CD4-positive, alpha-beta T cell treated with Interleukin-12 subunit alpha and Interleukin-12 subunit beta, for 1 hour (primary cell): ENCODE measurements around the gene ZNF609.

ENCODE experiments used
- DNase-seq: peaks from one replicate; pipeline ENCODE4 v3.0.0-alpha.2; 2020

Gene ZNF609

DNA sequence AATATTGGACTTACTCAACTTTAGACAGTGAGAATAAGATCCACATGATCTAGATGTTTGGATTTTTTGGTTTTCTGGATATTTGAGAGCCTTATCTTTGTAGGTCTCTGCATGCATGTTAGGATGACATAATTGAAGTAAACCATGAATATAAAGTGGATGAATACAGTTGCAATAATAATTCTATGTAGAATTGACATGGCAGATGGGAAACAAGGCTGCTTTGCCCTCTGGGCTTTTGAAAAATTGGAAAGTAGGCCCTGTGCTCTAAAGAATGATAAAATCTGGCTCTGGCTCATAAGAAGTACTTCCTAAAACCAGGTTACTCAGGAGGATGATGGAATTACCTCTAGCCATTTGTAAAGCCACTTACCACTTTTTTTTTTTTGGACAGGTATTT, 86.9 kb downstream of the ZNF609 start:
- no peak for DNase-seq

DNA sequence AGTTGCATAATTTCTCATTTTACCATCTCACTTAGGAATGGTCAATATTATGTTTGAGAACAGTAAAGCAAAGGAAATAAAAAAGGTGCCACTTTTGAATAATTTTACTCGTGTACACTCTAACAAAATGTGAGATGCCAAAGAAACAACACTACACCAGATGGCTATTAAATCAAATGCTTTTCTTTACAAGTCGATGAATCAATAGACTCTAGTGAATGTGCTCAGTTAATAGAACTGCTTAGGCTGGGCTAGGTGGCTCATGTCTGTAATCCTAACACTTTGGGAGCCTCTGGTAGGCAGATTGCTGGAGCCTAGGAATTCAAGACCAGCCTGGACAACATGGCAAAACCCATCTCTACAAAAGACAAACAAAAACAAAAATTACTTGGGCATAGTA, 87.9 kb downstream of the ZNF609 start:
- no peak for DNase-seq

DNA sequence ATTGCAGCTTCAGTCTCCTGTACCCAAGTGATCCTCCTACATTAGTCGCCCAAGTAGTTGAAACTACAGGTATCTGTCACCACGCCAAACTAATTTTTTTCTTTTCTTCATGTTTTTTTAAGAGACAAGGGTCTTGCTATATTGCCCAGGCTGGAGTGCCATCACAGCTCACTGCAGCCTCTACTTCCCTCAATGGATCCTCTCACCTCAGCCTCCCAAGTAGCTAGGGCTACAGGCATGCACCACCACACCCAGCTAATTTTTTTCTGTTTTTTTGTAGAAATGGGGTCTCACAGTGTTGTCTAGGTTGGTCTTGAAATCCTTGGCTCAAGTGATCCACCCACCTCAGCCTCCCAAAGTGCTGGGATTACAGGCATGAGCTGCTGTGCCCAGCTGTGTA, 89.5 kb downstream of the ZNF609 start:
- DNase-seq: no peak

DNA sequence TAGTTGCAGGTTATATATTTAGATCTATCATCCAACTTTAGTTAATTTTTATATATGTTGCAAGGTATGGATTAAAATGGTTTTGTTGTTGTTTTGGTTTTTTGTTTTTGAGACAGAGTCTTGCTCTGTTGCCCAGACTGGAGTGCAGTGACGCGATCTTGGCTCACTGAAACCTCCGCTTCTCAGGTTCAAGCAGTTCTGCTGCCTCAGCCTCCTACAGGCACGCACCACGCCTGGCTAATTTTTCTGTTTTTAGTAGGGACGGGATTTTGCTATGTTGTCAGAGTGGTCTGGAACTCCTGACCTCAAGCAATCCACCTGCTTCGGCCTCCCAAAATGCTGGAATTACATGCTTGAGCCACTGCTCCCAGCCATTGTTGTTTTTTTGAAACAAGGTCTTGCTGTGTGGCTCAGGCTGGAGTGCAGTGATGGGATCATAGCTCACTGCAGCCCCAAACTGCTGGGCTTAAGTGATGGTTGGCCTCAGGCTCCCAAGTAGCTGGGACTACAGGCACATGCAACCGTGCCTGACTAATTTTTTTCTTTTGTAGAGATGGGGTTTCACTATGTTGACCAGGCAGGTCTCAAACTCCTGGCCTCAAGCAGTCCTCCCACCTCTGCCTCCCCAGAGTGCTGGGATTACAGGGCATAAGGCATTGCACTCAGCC, 92.0 kb downstream of the ZNF609 start:
- no peak for DNase-seq

DNA sequence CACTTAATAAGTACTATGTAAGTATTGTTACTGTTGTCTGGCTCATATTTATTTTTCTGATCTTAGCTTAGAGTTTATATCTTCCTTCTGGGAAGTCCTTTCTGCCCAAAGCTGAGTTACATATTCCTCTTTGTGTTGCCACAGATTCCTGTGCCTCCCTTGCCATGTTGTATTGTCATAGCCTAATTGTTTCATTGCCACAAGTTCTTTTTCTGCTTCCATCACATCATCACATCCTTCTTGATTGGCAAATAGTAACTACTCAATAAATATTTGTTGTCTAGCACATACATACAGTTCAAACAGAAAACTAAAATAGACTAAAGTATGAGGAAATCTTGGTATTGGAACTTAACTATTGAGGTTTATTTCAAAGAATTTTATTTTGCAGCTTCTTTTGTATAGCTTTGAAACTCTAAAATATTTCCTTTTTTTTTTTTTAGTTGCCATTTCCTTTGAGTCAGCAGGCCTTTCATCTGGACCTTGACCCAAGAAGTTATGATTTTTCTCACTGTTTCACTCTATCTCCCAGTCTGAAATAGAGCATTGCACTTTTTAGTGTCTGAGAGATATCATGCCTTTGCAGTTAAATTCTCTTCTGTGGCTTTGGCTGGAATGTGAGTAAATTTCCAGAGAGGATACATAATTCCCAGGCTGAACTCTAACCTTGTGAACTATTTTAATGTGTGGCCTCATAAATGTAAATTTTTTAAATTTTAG, 98.2 kb downstream of the ZNF609 start:
- DNase-seq: no peak

DNA sequence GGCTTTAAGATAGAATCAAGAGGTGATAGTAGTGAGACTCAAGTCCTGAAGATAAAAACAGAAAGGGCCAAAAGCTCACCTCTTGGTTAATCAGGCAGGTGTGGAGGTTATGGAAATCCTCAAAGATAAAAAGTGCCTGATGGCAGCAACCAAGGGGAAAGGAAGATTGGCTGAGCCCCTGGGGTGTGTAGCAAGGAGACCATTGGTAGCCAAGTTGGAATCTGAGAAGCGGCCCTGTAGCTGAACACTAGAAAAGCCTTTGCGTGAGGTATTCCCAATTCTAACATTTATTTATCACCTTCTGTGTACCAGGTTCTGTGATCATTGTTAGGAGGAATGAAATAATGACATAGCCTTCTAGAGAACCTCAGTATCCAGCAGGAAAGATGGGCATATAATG, 98.9 kb downstream of the ZNF609 start:
- no peak for DNase-seq

DNA sequence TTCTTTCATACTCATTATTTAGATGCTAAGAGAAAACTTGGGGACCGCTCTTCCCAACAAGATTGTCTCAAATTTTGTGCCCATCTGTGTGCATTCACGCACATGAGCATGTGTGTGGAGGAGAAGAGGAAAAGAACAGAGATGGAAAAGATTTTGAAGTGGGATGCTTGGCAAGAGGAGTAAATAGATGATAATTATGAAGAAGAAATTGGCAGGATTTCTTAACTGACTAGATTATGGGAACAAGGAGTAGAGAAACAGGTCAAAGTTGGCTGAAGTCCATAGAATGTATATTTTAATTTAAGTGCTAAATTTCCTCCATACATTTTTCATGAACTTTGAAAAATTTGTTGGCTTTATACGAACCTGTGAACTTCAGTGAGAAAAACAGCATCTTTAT, 100.1 kb downstream of the ZNF609 start:
- no peak for DNase-seq

DNA sequence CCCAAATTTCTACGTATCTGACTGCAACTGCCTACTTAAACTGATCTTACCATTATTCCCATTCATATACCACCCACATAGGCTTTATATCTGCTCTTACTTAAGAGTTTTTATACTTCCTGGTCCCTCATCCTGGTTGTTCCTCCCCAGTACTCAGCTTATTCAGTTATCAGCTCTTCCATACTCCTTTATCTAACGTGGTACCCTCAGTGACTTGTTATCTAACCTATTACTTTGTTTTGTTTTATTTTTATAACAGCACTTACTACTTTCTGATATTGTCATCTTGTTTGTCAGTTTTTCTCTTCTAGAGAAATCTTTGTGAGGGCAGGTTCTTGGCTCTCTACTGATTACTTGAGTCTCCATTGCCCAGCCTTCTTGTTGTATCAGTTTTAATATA, 100.6 kb downstream of the ZNF609 start:
- no peak for DNase-seq

DNA sequence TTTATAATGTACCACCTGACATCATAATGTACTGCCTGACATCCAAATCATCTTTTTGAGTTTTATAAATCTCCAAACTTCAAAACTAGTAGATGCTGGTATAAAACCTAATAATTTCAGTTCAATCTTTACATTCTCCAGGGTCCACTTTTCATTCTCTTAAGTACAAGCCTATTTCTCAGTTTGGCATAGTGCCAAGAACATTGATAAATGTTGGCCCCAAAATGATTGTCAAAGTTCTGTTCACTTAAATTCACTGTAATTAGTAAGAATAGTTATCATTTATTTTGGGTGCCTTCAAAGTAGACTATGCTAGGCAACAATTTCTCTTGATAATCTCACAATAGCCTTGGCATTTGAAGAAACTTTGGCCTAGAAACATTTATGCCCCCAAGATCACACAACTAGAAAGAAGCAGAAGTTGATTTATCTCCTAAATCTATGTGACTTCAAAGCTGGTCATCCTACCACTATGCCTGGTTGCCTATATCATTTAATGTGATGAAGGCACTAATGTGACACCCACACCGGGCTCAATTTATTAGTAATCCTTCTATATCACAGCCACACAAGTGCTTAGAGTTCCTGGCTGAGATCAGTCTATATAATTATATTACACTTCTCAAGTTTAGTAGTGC, 101.7 kb downstream of the ZNF609 start:
- no peak for DNase-seq

DNA sequence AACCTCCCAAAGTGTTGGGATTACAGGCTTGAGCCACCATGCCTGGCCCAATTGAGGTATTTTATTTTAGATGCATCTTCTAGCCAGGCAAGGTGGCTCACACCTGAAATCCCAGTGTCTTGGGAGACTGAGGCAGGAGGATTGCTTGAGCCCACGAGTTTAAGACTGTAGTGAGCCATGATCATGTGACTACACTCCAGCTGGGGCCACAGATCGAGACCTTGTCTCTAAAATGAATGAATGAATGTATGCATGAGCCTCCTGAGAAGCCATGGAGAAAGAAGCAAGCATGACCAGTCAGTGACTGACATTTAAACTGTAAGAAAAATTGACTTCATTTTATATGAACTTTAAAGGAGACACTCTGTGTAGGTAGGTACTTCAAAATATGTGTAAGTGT, 105.7 kb downstream of the ZNF609 start:
- DNase-seq: no peak

DNA sequence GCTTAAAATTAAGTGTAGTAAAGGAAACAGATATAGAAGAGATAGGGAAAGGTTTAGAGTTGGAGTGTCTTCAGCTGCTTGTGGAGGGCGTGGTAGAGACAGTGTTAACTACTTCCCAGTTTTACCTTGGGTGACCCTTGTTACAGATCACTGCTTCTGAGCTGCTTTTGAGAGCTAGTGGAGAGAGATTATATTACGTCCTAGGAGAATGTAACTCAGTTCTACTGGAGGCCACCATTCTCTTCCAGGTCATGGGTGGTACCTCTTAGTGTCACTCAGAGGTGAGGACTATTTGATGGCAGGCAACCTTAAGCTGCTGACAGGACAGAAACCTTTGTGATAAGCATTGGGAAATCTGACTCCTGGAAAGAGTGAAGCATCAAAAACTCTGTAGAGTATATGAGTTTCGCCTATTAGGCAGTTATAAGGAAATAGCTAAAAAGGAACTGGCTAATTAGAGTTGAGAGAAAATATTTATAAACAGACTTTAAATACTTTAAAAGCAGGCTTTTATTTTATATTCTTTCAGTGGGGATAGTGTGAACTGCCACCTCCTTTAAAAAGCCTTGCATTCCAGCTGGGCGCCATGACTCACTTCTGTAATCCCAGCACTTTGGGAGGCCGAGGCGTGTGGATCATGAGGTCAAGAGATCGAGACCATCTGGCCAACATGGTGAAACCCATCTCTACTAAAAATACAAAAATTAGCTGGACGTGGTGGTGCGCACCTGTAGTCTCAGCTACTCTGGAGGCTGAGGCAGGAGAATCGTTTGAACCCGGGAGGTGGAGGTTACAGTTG, 106.5 kb downstream of the ZNF609 start:
- no peak for DNase-seq

DNA sequence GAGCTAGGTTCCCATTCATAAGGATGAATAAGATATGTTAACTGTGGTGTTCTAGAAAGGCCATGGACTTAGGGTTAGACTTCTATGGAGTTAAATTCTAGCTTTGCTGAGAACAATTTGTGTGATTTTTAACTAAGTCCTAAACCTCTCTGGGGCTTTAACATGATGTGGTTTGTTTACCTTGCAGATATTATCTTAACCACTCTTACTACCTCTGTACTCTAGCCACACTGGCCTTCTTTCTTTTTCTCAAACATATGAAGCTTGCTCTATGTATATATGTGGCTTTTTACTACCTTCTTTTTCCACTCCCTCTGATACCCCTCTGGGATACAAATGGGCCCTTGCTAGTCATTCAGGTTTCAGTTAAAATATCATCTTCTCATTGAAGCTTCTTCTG, 108.4 kb downstream of the ZNF609 start:
- no peak for DNase-seq

DNA sequence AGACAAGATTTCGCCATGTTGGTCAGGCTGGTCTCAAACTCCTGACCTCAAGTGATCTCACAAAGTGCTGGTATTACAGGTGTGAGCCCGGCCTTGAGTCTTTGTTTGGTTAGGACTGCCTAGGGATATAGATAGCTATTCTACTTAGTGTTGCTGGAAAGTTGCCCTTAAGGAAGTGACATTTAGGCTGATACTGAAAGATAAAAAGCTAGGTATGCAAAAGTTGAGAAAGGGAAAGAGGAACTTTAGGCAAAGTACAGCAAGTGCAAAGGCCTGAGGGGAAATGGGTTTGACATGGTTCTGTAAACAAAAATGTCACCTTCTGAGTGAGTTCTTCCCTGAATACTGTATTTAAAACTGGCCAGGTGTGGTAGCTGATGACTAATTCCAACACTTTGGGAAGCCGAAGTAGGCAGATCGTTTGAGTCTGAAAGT, 111.5 kb downstream of the ZNF609 start:
- no peak for DNase-seq

DNA sequence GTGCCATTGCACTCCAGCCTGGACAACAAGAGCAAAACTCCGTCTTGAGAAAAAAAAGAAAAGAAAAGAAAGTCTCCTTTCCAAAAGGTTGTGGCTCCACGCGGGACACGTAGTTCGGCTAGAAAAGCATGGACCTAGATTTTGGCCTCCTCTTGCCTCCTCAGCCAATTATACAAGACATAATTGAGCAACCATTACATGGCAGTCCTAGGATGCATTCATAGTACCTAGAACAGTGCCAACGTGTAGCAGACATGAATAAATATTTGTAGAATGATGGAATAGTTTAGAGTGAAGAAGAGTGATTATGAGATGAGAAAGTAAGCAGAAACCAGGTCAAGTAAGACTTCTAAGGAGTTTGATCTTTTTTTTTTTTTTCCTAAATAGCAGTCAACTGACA, 112.5 kb downstream of the ZNF609 start:
- no peak for DNase-seq

DNA sequence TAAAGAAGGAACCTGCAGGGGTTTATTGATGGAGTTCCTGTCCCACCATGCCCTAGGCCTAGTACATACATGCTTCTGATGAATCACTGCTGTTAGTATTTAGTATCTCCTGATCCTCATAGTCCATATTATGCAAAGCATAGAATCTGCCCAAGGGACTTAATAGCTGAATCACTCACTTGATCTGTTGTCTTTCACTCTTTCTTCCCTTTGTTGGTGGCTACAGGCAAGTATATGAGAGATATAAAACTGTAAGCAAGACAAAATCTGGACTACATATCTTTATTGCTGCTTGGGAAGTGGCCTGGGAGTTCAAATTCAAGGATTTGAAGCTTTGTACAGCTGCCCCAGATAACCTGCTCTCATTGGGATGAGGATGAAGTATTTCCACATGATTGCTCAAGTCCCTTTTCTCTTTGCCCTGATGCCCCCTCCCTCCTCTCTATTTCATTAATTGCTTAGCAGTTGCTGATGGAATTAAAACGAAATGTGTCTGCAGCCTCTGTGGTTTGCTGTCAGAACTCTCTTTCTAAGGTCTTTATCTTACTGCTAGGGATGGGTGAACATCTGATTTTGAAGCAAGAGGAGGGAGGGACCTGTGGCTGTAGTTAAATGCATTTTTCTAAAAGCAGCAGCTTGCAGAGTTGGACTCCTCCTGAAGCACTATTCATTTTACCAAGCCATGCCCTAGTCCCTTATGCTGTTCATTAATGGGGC, 114.1 kb downstream of the ZNF609 start:
- no peak for DNase-seq

DNA sequence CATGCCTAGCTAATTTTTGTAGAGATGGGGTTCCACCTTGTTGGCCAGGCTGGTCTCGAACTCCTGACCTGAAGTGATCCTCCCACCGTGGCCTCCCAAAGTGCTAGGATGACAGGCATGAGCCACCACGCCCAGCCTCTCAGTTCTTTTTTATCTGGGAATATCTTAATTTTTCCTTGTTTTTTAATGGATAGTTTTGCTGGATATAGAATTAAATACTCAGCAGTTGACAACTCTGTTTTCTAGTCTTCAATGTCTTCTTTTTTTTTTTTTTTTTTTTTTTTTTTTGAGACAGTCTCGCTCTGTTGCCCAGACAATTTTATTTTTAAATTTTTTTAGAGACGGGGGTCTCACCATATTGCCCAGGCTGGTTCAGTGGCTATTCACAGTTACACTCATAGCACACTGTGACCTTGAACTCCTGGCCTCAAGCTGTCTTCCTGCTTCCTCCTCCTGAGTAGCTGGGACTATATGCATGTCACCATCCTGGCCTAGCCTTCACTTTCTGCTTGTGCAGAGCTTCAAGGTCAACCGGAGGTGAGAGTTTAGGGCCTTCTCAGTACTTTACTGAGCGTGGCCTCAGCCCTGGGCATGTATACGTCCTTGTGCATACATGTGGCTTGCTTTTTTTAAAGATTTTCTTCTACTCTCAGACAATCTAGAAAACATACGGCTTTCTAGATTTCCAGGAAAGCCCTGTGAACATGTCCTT, 120.5 kb downstream of the ZNF609 start:
- DNase-seq: no peak

DNA sequence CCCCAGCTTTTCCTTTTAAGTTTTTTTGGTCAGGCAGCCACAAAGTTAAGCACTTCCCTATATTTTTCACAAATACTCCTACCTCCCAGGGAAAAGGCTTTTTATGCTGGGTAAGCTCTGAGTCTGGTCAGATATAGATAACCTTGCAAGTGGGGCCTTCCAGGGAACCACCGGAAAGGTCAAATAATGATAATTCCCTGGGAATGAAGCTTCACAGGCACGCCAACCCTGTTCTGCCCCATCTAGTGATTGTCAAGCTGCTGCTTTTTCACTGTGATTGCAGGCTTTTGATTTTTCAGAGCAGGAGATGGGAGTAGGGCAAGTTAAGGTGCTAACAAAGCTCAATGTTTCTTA, 121.0 kb downstream of the ZNF609 start:
- no peak for DNase-seq

DNA sequence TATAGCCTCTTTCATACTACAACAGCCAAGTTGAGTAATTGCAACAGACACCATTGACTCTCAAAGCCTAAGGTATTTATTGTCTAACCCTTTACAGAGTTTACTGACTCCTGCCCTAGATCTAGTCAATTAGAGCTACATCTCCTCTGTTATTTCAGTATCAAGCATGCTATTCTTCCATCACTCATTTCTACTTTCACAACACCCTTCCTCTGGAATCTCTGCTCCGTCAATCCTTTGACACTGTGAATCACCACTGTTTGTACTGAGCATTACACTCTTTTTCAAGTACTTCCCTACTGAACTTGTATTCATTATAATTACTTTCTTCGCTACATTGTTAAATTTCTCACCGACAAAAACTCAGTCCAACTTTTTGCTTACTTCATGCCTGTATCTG, 121.8 kb downstream of the ZNF609 start:
- DNase-seq: no peak

DNA sequence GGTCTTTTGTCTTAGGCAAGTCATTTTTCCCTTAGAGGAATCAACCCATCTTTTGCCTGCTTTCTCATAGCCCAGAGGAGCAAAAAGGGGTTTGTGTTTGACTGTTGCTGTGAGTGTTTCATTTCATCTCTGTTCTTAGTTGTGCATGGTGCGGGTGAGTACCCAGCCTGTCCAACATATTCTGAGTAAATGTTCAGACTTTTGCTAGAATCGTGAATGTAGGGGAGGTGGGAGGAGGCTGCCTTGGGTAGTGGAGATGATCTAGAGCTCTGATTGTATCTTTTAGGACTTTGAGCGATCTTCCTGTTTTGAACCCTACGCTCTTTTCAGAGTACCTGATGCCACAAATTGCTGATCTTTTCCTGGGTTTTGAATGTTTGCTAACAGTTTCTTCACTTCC, 123.1 kb downstream of the ZNF609 start:
- DNase-seq: no peak

DNA sequence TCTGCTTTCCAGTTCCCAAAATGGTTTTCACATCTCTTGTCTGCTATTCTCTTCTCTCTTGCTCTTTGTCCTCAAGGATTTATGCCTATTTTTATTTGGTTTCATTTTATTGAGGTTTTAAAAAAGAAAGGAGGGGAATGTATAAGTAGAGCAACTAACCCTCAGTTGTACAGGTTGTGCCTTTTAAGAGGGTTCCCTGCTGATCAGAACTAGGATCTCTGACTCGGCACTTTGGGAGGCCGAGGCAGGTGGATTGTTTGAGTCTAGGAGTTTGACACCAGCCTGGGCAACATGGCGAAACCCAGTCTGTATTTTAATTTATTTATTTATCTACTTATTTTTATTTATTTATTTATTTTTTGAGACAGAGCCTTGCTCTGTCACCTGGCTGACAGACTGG, 123.6 kb downstream of the ZNF609 start:
- no peak for DNase-seq

DNA sequence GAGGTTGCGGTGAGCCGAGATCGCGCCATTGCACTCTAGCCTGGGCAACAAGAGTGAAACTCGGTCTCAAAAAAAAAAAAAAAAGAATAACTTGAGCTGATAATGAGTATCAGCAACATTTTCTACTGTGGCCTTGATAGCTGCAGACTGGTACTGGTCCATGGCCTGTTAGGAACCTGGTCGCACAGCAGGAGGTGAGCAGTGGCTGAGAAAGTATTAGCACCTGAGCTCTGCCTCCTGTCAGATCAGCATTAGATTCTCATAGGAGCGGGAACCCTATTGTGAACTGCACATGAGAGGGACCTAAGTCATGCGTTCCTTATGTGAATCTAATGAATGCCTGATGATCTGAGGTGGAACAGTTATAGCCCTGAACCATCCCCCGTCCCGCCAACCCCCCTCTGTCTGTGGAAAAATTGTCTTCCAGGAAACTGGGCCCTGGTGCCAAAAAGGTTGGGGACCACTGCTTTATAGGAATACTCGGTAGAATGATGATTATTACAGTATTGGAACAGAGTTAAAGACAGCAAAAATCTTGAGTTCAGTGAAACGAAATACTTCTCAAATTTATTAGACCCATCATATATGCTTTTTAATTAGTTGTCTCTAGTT, 126.0 kb downstream of the ZNF609 start:
- DNase-seq: no peak

DNA sequence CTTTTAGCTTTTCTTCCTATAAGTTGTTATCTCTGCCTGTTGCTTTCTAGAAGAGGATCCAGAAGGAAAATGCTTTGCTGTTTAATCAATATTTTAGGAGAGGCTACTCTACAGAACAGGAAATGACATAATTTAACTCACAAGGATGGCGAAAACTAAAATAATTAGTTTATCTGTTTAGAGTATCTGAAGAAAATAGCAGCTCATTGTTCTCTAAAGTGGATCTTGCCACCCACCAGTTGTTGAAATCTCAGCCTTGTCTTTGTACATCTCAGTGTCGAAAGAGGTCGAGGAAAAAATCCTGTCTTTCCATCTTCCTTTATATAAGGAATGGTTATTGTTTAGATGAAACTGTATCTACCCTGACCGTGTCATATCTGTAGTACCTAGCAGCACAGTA, 126.6 kb downstream of the ZNF609 start:
- DNase-seq: no peak
